ENCODE measurements around the gene ZSWIM5. TPM values are rescaled to one million over a fixed set of nuclear protein-coding genes. Genes with fewer than 3 reads are reported as not detected.

Gene ZSWIM5
- total and polyA plus RNA-seq, 9 of the 15 experiments (the other 6 are each of a cell fraction or from before 2014, with no cell fraction given) = under 0.01 to 0.07 (median 0.03) TPM; not detected in 3

DNA sequence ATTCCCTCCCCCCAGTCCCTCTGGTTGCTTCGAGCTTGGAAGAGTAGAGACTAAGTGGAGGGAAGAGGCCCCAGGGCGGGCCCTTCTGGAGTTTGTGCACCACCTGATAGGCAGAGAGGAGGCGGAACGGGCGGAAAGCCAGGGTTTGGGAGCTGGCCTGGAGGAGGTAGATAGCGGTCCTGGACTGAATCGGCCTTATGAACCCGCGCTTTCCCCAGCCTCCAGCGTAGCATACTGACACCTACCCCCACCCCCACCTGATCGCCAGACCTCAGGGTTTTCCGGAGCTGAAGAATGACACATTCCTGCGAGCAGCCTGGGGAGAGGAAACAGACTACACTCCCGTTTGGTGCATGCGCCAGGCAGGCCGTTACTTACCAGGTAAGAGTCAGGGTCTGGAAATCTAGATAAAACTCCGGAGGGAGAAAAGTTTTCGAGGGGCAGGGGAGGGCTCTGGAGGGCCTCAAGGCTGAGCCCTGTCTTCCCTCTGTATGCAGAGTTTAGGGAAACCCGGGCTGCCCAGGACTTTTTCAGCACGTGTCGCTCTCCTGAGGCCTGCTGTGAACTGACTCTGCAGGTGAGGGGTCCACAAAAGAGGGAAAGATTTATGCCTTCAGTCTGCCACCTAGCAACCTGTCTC lies 193.6 kb downstream of the ZSWIM5 start (continued):
- TF ChIP-seq PHB2 (IDR thresholded peaks at IDR 0.05; ENCODE audit: low read depth) = peak; percentile 93
- TF ChIP-seq REST (IDR thresholded peaks at IDR 0.05; ENCODE audit: borderline replicate concordance) = peak; percentile 59; the same call in 1 of the 2 replicates
- no peak for TF ChIP-seq REST (CRISPR knock-in tag; IDR thresholded peaks at IDR 0.05; ENCODE audit: low read depth)
- TF ChIP-seq ZC3H11A (IDR thresholded peaks at IDR 0.05; ENCODE audit: low read depth, low read length) = 0 out of 2 replicates have a peak, but pooled peaks have one; percentile 83
- TF ChIP-seq MEF2D (tag; conservative IDR thresholded peaks at IDR 0.05; ENCODE audit: low read depth) = no peak
- TF ChIP-seq, protein P1, sequence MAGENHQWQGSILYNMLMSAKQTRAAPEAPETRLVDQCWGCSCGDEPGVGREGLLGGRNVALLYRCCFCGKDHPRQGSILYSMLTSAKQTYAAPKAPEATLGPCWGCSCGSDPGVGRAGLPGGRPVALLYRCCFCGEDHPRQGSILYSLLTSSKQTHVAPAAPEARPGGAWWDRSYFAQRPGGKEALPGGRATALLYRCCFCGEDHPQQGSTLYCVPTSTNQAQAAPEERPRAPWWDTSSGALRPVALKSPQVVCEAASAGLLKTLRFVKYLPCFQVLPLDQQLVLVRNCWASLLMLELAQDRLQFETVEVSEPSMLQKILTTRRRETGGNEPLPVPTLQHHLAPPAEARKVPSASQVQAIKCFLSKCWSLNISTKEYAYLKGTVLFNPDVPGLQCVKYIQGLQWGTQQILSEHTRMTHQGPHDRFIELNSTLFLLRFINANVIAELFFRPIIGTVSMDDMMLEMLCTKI (IDR thresholded peaks at IDR 0.05; ENCODE audit: partially characterized antibody) = no peak
- TF ChIP-seq CHD2 (IDR thresholded peaks at IDR 0.05; ENCODE audit: low read depth, low read length) = peak; percentile 70
- TF ChIP-seq RNF2 (IDR thresholded peaks at IDR 0.05) = peak; percentile 99
